GM12873 (cell line): ENCODE results near the gene DIS3.

ENCODE experiments used
- TF ChIP-seq, protein P1 (sequence below): IDR thresholded peaks from 2 replicates; pipeline ENCODE4 v1.5.1; 2012; ENCODE audit warnings: low read depth, mild to moderate bottlenecking, moderate library complexity, low read length, control low read depth; ENCODE audit not compliant: insufficient read depth; ENCODE audit errors: missing control alignments

DIS3 gene

DNA sequence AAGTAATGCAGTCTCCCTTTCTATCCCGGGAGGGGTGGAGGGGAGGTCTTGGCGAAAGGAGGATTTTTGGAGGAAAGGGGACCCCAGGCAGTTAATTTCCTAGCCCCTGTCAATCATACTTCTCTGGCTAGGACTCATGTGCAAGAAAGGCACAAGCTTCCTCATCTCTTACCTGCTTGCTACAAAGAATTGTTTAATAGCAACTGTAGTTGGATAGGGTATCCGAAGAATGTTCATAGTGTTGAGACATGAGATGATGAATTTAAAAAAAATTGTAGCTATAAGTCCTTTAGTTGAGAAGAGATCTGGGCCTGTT lies 53.5 kb downstream of the DIS3 start:
- TF ChIP-seq, protein P1, sequence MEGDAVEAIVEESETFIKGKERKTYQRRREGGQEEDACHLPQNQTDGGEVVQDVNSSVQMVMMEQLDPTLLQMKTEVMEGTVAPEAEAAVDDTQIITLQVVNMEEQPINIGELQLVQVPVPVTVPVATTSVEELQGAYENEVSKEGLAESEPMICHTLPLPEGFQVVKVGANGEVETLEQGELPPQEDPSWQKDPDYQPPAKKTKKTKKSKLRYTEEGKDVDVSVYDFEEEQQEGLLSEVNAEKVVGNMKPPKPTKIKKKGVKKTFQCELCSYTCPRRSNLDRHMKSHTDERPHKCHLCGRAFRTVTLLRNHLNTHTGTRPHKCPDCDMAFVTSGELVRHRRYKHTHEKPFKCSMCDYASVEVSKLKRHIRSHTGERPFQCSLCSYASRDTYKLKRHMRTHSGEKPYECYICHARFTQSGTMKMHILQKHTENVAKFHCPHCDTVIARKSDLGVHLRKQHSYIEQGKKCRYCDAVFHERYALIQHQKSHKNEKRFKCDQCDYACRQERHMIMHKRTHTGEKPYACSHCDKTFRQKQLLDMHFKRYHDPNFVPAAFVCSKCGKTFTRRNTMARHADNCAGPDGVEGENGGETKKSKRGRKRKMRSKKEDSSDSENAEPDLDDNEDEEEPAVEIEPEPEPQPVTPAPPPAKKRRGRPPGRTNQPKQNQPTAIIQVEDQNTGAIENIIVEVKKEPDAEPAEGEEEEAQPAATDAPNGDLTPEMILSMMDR = no peak

DNA sequence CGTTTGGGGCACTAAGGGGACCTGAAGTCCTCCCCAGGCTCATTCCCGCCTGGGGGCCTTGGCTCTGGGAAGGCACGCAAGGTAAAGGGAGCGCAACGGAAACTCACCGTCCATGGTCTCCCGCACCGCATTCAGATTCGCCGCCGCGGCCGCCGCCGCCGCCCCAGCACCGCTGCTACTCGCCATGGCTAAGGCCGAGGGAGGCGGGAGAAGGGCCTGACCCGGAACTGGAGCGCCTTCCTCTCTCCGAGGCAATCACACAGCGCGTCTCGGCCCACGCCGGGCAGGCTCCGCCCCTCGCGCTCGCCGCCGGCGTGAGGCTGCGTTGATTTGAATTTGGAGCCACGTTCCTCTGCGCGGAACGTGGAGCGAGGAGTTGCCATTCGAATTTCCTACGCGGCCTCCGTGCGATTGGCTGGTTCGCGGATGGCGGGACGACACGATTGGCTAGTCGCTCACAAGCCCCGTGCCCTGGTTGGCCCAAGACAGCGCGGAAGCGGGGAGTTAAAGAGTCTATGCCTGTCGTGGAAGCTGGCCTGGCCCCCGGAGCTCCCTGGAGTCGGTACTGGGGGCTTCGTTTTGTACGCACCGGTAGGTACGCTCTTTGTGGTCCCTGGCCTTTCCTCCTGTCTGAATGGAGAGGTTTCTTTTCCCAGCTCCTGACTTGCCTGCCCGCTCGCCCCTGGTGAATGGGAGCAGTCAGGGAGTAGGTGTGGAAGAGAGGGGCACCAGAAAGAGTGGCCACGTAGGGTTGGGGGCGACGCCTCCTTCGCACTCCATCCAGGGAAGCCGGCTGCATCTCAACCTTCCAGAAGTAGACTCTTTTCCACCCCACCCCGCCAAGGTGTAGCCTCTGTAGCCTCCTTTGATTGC lies 54.0 kb downstream of the DIS3 start, which contains the start of the genes BORA and MZT1:
TSS of gene BORA (plus strand) at position 507 of the 873 bp plus-strand sequence. CDS start 1,018 bp downstream, outside the sequence.
TSS of gene MZT1 (minus strand) at position 213 of the 873 bp plus-strand sequence. CDS start at position 186, 27 bp downstream.
- TF ChIP-seq, protein P1 = no peak

DNA sequence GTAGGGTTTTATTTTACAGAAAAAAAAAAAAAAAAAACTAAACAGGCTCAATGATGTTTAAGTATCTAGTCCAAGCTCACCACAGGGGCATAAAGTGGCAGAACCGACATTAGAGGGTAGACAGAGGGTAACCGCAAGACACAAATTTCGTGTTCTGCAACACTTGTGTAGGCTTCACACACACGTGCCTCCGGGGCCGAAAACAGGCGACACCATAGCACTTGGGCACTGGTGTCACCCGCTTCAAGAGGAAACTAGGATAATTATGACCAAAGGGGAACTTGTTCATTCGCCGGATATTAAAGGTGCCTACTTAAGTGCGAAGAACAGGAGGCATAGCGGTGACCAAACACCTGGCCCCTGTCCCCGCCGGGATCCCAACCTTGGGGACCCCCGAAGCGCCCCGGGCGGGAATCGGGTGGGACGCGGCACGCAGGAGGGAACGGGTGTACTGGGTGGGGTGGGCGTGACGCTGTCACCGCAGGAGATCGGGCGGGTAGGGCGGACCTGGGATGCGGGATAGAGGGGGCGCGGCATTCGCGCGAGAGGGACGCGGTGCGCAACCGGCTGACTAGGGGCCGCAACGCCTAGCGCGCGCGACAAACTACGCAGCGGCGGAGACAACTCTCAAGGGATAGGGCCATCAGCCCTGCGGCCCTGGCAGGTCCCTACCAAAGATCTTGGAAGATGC lies 54.8 kb downstream of the DIS3 start:
- TF ChIP-seq, protein P1 = no peak

DNA sequence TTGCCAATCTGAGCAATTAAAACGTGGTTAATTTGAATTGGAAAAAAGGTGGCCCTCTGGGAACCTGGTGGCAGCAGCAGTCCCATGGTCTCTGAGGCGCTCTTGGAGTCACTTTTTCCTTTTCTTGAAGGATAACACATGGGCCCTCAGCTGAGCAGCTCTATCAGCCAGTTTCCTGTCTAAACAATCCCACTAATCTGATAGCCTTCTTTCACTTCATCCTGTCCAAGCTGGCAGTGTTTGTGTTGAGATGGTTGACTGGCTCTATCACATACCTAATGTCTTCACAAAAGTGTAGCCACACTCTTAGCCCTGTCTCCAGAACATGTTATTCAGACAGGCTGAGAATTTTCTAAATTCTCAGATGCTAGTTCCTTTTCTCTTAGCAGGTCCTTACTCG lies 64.9 kb downstream of the DIS3 start:
- TF ChIP-seq, protein P1 = no peak
